ENCODE results near the gene RBM7.

DNA sequence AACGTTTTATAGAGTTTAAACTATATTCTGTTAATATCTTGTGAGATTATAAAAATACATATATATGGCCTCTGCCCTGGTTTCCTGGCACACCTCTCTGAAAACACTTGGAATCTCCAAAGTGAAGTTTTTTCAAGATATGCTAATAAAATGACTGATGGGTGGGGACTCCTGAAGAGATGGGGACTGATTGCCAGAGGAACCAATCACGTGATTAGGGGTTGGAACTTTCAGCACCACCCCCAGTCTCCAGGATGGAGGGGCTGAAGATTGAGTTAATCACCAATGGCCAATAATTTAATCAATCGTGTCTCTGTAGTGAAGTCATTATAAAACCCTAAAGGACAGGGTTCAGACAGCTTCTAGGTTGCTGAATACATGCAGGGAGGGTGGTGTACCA, 37.5 kb upstream of the RBM7 start:
- TF ChIP-seq, protein P1, sequence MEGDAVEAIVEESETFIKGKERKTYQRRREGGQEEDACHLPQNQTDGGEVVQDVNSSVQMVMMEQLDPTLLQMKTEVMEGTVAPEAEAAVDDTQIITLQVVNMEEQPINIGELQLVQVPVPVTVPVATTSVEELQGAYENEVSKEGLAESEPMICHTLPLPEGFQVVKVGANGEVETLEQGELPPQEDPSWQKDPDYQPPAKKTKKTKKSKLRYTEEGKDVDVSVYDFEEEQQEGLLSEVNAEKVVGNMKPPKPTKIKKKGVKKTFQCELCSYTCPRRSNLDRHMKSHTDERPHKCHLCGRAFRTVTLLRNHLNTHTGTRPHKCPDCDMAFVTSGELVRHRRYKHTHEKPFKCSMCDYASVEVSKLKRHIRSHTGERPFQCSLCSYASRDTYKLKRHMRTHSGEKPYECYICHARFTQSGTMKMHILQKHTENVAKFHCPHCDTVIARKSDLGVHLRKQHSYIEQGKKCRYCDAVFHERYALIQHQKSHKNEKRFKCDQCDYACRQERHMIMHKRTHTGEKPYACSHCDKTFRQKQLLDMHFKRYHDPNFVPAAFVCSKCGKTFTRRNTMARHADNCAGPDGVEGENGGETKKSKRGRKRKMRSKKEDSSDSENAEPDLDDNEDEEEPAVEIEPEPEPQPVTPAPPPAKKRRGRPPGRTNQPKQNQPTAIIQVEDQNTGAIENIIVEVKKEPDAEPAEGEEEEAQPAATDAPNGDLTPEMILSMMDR (IDR thresholded peaks at IDR 0.05; ENCODE audit: extremely low read depth in 1 of 2, insufficient read depth in 1 of 2, low read depth in 1 of 2, low read length in 2 of 2) = no peak
- no peak for TF ChIP-seq EZH2 (IDR thresholded peaks at IDR 0.05; ENCODE audit: borderline replicate concordance, low read depth, low read length, severe bottlenecking)
- no peak for TF ChIP-seq GATA2 (IDR thresholded peaks at IDR 0.05; ENCODE audit: insufficient read depth, insufficient read length, low read depth, low read length)
- no peak for TF ChIP-seq POLR2AphosphoS5 (IDR thresholded peaks at IDR 0.05; ENCODE audit: insufficient read depth, low read depth, low read length)
- TF ChIP-seq POLR2A (IDR thresholded peaks at IDR 0.05; ENCODE audit: low read depth, low read length) = no peak
- TF ChIP-seq, protein P2, sequence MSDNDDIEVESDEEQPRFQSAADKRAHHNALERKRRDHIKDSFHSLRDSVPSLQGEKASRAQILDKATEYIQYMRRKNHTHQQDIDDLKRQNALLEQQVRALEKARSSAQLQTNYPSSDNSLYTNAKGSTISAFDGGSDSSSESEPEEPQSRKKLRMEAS (IDR thresholded peaks at IDR 0.05; ENCODE audit: insufficient read depth, insufficient read length) = no peak
- no peak for TF ChIP-seq MYC (IDR thresholded peaks at IDR 0.05; ENCODE audit: low read depth, low read length)
- TF ChIP-seq JUN (IDR thresholded peaks at IDR 0.05; ENCODE audit: borderline replicate concordance, insufficient read depth, insufficient read length, low read depth) = no peak
